GM23248 (cell line): ENCODE data around the gene OVCH1. TPM values are rescaled to one million over a fixed set of nuclear protein-coding genes. Genes with fewer than 3 reads are reported as not detected.

Source experiments
- DNase-seq: peaks from one replicate; pipeline ENCODE4 v3.0.0-alpha.2; 2015
- H2AFZ ChIP-seq: fragments of 200-600 bp; sonication (generic); 2 replicates; pipeline ENCODE4 v1.6.1; 2016; ENCODE audit warnings: antibody characterized with exemption
- H3F3A ChIP-seq: fragments of 200-600 bp; sonication (generic); 2 replicates; pipeline ENCODE4 v1.6.1; 2016; ENCODE audit warnings: mild to moderate bottlenecking, antibody characterized with exemption, mixed run types; ENCODE audit not compliant: insufficient read depth
- H3K27ac ChIP-seq: fragments of 200-600 bp; sonication (generic); 2 replicates; pipeline ENCODE4 v1.5.1; 2016; ENCODE audit warnings: mild to moderate bottlenecking
- H3K27me3 ChIP-seq: fragments of 200-600 bp; sonication (generic); replicated peaks from 2 replicates; pipeline ENCODE4 v1.6.1; 2016; ENCODE audit warnings: mild to moderate bottlenecking; ENCODE audit not compliant: insufficient read depth
- H3K36me3 ChIP-seq: fragments of 200-600 bp; sonication (generic); 2 replicates; pipeline ENCODE4 v1.6.1; 2016; ENCODE audit warnings: low read depth, mild to moderate bottlenecking
- H3K4me1 ChIP-seq: fragments of 200-600 bp; sonication (generic); 2 replicates; pipeline ENCODE4 v1.6.1; 2016; ENCODE audit warnings: mild to moderate bottlenecking; ENCODE audit not compliant: insufficient read depth
- H3K4me2 ChIP-seq: fragments of 200-600 bp; sonication (generic); one replicate; pipeline ENCODE4 v1.6.1; 2016; ENCODE audit warnings: mild to moderate bottlenecking; ENCODE audit not compliant: unreplicated experiment
- H3K4me3 ChIP-seq: fragments of 200-600 bp; sonication (generic); 2 replicates; pipeline ENCODE4 v1.5.1; 2016; ENCODE audit warnings: mild to moderate bottlenecking
- H3K79me2 ChIP-seq: fragments of 200-600 bp; sonication (generic); 2 replicates; pipeline ENCODE4 v1.6.1; 2016; ENCODE audit warnings: mild to moderate bottlenecking; ENCODE audit not compliant: insufficient read depth
- H3K9ac ChIP-seq: fragments of 200-600 bp; sonication (generic); 2 replicates; pipeline ENCODE4 v1.6.1; 2016; ENCODE audit warnings: mild to moderate bottlenecking
- H3K9me2 ChIP-seq: fragments of 200-600 bp; sonication (generic); 2 replicates; pipeline ENCODE4 v1.6.1; 2016; ENCODE audit warnings: mixed run types, mild to moderate bottlenecking, moderate library complexity; ENCODE audit not compliant: insufficient read depth
- H3K9me3 ChIP-seq: fragments of 200-600 bp; sonication (generic); one replicate; pipeline ENCODE4 v1.6.1; 2017; ENCODE audit warnings: low read depth
- H4K20me1 ChIP-seq: fragments of 200-600 bp; sonication (generic); 2 replicates; pipeline ENCODE4 v1.6.0; 2016; ENCODE audit not compliant: insufficient read depth
- EZH2 ChIP-seq: fragments of 200-600 bp; sonication (generic); IDR thresholded peaks from 2 replicates; pipeline ENCODE4 v1.6.1; 2018; ENCODE audit warnings: antibody characterized with exemption, mild to moderate bottlenecking; ENCODE audit not compliant: insufficient read depth, poor library complexity, severe bottlenecking
- EZH2phosphoT487 ChIP-seq: fragments of 200-600 bp; sonication (generic); IDR thresholded peaks from 2 replicates; pipeline ENCODE4 v1.6.1; 2018; ENCODE audit warnings: antibody characterized with exemption, moderate library complexity, mild to moderate bottlenecking, low read depth; ENCODE audit not compliant: insufficient read depth
- WGBS, 2 experiments: methylation state at CpG; one replicate each; pipeline ENCODE4 v1.1.6; 2015 to 2017; ENCODE audit warnings: low lambda C conversion rate in 2 of 2, low coverage in 1 of 2; ENCODE audit errors: missing lambda C conversion rate in 2 of 2; 5-methylcytosine and 5-hydroxymethylcytosine counted together
- in situ Hi-C: fragments of 300-500 bp; cut with MboI; formaldehyde crosslinking; loops from 2 replicates; pipeline ENCODE4 v1.15.0; 2020
- polyA plus RNA-seq: library from polyadenylated mRNA; unstranded; fragments of >200 nt; fragmentation: Nextera tagmentation; extraction: Ambion mirVana; gene quantifications from 2 replicates; pipeline ENCODE4 v1.2.1, GENCODE V29; 2016
- total RNA-seq: library from RNA; depleted of rRNA; stranded (reverse); fragments of >200 nt; shearing (Covaris generic); gene quantifications from 2 replicates; pipeline ENCODE4 v1.2.3, GENCODE V29; 2014

OVCH1 gene
- total and polyA plus RNA-seq, 2 experiments from 2014 or later, result not detected

GRCh38 chr12:29521951-29522350, 24.5 kb upstream of the OVCH1 start:
- in situ Hi-C loops, result no loop called here
- H3K4me3 ChIP-seq, result no peak overlapping the region
- H3K4me2 ChIP-seq, result no peak overlapping the region
- H3K27me3 ChIP-seq, result no peaks in the 10 kb centered on the region
- no peak overlapping the region for H3K9ac ChIP-seq
- peaks cover under 1% of the 10 kb centered on the region; the same call in 1 of the 2 replicates for H3F3A ChIP-seq
- 72 to 75% methylated on average over 2 of the region's 2 CpGs for WGBS, 2 experiments
- H3K9me3 ChIP-seq, result no peaks in the 10 kb centered on the region
- no peak overlapping the region for H3K27ac ChIP-seq
- H4K20me1 ChIP-seq, result no peaks in the 10 kb centered on the region
- DNase-seq, result peak; percentile 34
- TF ChIP-seq EZH2phosphoT487 (no peak), EZH2 (no peak)
- H3K4me1 ChIP-seq, result peaks cover 8% of the 10 kb centered on the region; the same call in 1 of the 2 replicates
- no peaks in the 10 kb centered on the region for H3K79me2 ChIP-seq
- no peaks in the 10 kb centered on the region for H3K36me3 ChIP-seq
- H3K9me2 ChIP-seq, result no peaks in the 10 kb centered on the region
- H2AFZ ChIP-seq, result no peak overlapping the region

GRCh38 chr12:29519585-29520182, 22.2 kb upstream of the OVCH1 start:
- H3K79me2 ChIP-seq, result no peaks in the 10 kb centered on the region
- H3K4me3 ChIP-seq, result no peak overlapping the region
- no peak overlapping the region for H3K27ac ChIP-seq
- H2AFZ ChIP-seq, result no peak overlapping the region
- no peaks in the 10 kb centered on the region for H3K27me3 ChIP-seq
- no peak overlapping the region for H3K9ac ChIP-seq
- H3F3A ChIP-seq, result peaks cover 12% of the 10 kb centered on the region; the same call in 1 of the 2 replicates
- no peaks in the 10 kb centered on the region for H3K36me3 ChIP-seq
- peaks cover 17% of the 10 kb centered on the region for H3K4me1 ChIP-seq
- DNase-seq, result peak; percentile 56
- no peaks in the 10 kb centered on the region for H3K9me3 ChIP-seq
- H3K9me2 ChIP-seq, result no peaks in the 10 kb centered on the region
- H3K4me2 ChIP-seq, result no peak overlapping the region
- H4K20me1 ChIP-seq, result no peaks in the 10 kb centered on the region
- TF ChIP-seq EZH2phosphoT487, result no peak
- TF ChIP-seq EZH2, result no peak
- in situ Hi-C loops, result no loop called here

GRCh38 chr12:29518407-29518806, 20.9 kb upstream of the OVCH1 start:
- Histone ChIP-seq H3K4me3 (no peak overlapping the region), H3K79me2 (no peaks in the 10 kb centered on the region), H3K9ac (no peak overlapping the region), H3F3A (peaks cover 12% of the 10 kb centered on the region; the same call in 1 of the 2 replicates), H3K27me3 (no peaks in the 10 kb centered on the region), H3K36me3 (no peaks in the 10 kb centered on the region), H2AFZ (no peak overlapping the region), H3K4me2 (no peak overlapping the region), H3K9me3 (no peaks in the 10 kb centered on the region), H3K9me2 (no peaks in the 10 kb centered on the region), H4K20me1 (no peaks in the 10 kb centered on the region), H3K4me1 (peaks cover 17% of the 10 kb centered on the region), H3K27ac (no peak overlapping the region)
- in situ Hi-C loops, result no loop called here
- WGBS, 2 experiments, result 91 to 95% methylated on average over 2 of the region's 2 CpGs
- TF ChIP-seq EZH2phosphoT487 (no peak), EZH2 (no peak)
- no peak for DNase-seq

- Histone ChIP-seq H2AFZ (no peak overlapping the region), H3K79me2 (no peaks in the 10 kb centered on the region), H3K9me2 (no peaks in the 10 kb centered on the region), H4K20me1 (no peaks in the 10 kb centered on the region), H3K27ac (no peak overlapping the region), H3K9me3 (no peaks in the 10 kb centered on the region), H3K4me2 (no peak overlapping the region), H3F3A (peaks cover 12% of the 10 kb centered on the region; the same call in 1 of the 2 replicates), H3K9ac (no peak overlapping the region), H3K27me3 (no peaks in the 10 kb centered on the region), H3K36me3 (no peaks in the 10 kb centered on the region), H3K4me3 (no peak overlapping the region), H3K4me1 (peaks cover 15% of the 10 kb centered on the region)
- 90 to 94% methylated on average over 7 of the region's 7 CpGs for WGBS, 2 experiments
- in situ Hi-C loops, result no loop called here
- TF ChIP-seq EZH2, result no peak
- DNase-seq, result no peak
These were observed 19.8 kb upstream of the OVCH1 start for GRCh38 chr12:29517264-29517663.
